Measurements from ENCODE around the gene TMEM266.

TMEM266 gene

GRCh38 chr15:76204109-76204845 lies 144.5 kb downstream of the TMEM266 start:
- no peak overlapping the region for H3K9ac ChIP-seq (ENCODE audit: low read depth, low read length, poor library complexity, severe bottlenecking)
- H3K4me1 ChIP-seq (ENCODE audit: insufficient read depth, low read length, poor library complexity, severe bottlenecking) = no peaks in the 10 kb centered on the region
- H3F3A ChIP-seq (ENCODE audit: low read depth) = no peaks in the 10 kb centered on the region
- H3K4me3 ChIP-seq (ENCODE audit: low read length, poor library complexity, severe bottlenecking) = no peak overlapping the region
- H3K36me3 ChIP-seq (ENCODE audit: insufficient read depth, low read length) = peaks cover 6% of the 10 kb centered on the region; the same call in 1 of the 2 replicates
- H2AFZ ChIP-seq (ENCODE audit: low read length) = no peak overlapping the region
- no peaks in the 10 kb centered on the region for H4K20me1 ChIP-seq (ENCODE audit: insufficient read depth, low read length, poor library complexity, severe bottlenecking)
- H3K9me2 ChIP-seq (replicated peaks; ENCODE audit: low read depth, low read length) = no peaks in the 10 kb centered on the region
- H3K79me2 ChIP-seq (ENCODE audit: insufficient read depth, low read length) = no peaks in the 10 kb centered on the region
- H3K9me3 ChIP-seq (ENCODE audit: insufficient read depth, low read depth, low read length) = no peaks in the 10 kb centered on the region
- H3K4me2 ChIP-seq (ENCODE audit: low read depth, low read length, poor library complexity, severe bottlenecking) = no peak overlapping the region
- TF ChIP-seq EZH2phosphoT487 (IDR thresholded peaks at IDR 0.05; ENCODE audit: borderline replicate concordance) = no peak
- no peak for TF ChIP-seq CTCF (conservative IDR thresholded peaks at IDR 0.05; ENCODE audit: low read length)
- H3K27me3 ChIP-seq (ENCODE audit: insufficient read depth, low read length, poor library complexity, severe bottlenecking) = no peaks in the 10 kb centered on the region

DNA sequence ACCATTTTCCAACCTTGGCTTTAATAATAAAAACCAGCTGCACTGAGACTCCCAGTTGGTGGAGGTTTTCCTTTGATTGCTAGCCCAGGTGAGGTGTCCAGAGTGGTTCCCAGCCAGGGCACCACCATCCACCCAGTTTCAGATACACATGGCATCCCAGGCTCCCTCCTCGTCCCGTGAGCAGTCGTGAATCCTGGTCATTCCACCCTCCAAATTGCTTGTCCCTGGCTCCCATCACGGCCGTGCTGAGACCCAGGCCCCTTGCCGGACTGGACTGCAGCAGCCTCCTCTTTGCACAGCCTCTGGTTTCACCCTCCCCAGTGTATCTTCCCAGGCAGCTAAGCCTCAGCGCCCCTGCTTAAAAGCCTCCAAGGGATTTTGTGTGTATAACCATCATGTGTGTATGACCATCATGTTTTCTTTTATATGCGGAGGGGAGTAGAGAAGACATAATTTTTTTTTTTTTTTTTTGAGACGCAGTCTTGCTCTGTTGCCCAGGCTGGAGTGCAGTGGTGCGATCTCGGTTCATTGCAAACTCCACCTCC lies 145.2 kb downstream of the TMEM266 start:
- H3K9ac ChIP-seq (ENCODE audit: low read depth, low read length, poor library complexity, severe bottlenecking) = no peak overlapping the region
- no peaks in the 10 kb centered on the region for H3K4me1 ChIP-seq (ENCODE audit: insufficient read depth, low read length, poor library complexity, severe bottlenecking)
- H2AFZ ChIP-seq (ENCODE audit: low read length) = no peak overlapping the region
- H3K36me3 ChIP-seq (ENCODE audit: insufficient read depth, low read length) = peaks cover 7% of the 10 kb centered on the region; the same call in 1 of the 2 replicates
- no peaks in the 10 kb centered on the region for H4K20me1 ChIP-seq (ENCODE audit: insufficient read depth, low read length, poor library complexity, severe bottlenecking)
- TF ChIP-seq EZH2phosphoT487 (IDR thresholded peaks at IDR 0.05; ENCODE audit: borderline replicate concordance) (no peak), CTCF (conservative IDR thresholded peaks at IDR 0.05; ENCODE audit: low read length) (no peak)
- H3K9me2 ChIP-seq (replicated peaks; ENCODE audit: low read depth, low read length) = no peaks in the 10 kb centered on the region
- no peak overlapping the region for H3K4me2 ChIP-seq (ENCODE audit: low read depth, low read length, poor library complexity, severe bottlenecking)
- H3K4me3 ChIP-seq (ENCODE audit: low read length, poor library complexity, severe bottlenecking) = no peak overlapping the region
- H3K27me3 ChIP-seq (ENCODE audit: insufficient read depth, low read length, poor library complexity, severe bottlenecking) = no peaks in the 10 kb centered on the region
- H3K79me2 ChIP-seq (ENCODE audit: insufficient read depth, low read length) = no peaks in the 10 kb centered on the region
- H3F3A ChIP-seq (ENCODE audit: low read depth) = no peaks in the 10 kb centered on the region
- no peaks in the 10 kb centered on the region for H3K9me3 ChIP-seq (ENCODE audit: insufficient read depth, low read depth, low read length)

GRCh38 chr15:76206325-76206976 lies 146.7 kb downstream of the TMEM266 start:
- no peak overlapping the region for H3K9ac ChIP-seq (ENCODE audit: low read depth, low read length, poor library complexity, severe bottlenecking)
- H4K20me1 ChIP-seq (ENCODE audit: insufficient read depth, low read length, poor library complexity, severe bottlenecking) = no peaks in the 10 kb centered on the region
- TF ChIP-seq EZH2phosphoT487 (IDR thresholded peaks at IDR 0.05; ENCODE audit: borderline replicate concordance) (no peak), CTCF (conservative IDR thresholded peaks at IDR 0.05; ENCODE audit: low read length) (no peak)
- H3K4me2 ChIP-seq (ENCODE audit: low read depth, low read length, poor library complexity, severe bottlenecking) = no peak overlapping the region
- H3K4me3 ChIP-seq (ENCODE audit: low read length, poor library complexity, severe bottlenecking) = no peak overlapping the region
- no peaks in the 10 kb centered on the region for H3F3A ChIP-seq (ENCODE audit: low read depth)
- no peaks in the 10 kb centered on the region for H3K4me1 ChIP-seq (ENCODE audit: insufficient read depth, low read length, poor library complexity, severe bottlenecking)
- no peaks in the 10 kb centered on the region for H3K9me2 ChIP-seq (replicated peaks; ENCODE audit: low read depth, low read length)
- no peaks in the 10 kb centered on the region for H3K9me3 ChIP-seq (ENCODE audit: insufficient read depth, low read depth, low read length)
- H2AFZ ChIP-seq (ENCODE audit: low read length) = no peak overlapping the region
- H3K27me3 ChIP-seq (ENCODE audit: insufficient read depth, low read length, poor library complexity, severe bottlenecking) = no peaks in the 10 kb centered on the region
- peaks cover 22% of the 10 kb centered on the region; the same call in 1 of the 2 replicates for H3K36me3 ChIP-seq (ENCODE audit: insufficient read depth, low read length)
- no peaks in the 10 kb centered on the region for H3K79me2 ChIP-seq (ENCODE audit: insufficient read depth, low read length)
